ENCODE results near the gene GALR2.

- TF ChIP-seq CTCF (conservative IDR thresholded peaks at IDR 0.05; ENCODE audit: low read length) (no peak), EZH2phosphoT487 (IDR thresholded peaks at IDR 0.05; ENCODE audit: borderline replicate concordance, low read depth, low read length) (no peak)
These were observed 26.5 kb upstream of the GALR2 start for GRCh38 chr17:76048025-76048605.
